Measurements from ENCODE around the gene FPR3. TPM values are rescaled to one million over a fixed set of nuclear protein-coding genes. Genes with fewer than 3 reads are reported as not detected.

Gene FPR3
- total and polyA plus RNA-seq, 2 donors (not counting 3 experiments of a cell fraction or from before 2014, with no cell fraction given), result not detected

DNA sequence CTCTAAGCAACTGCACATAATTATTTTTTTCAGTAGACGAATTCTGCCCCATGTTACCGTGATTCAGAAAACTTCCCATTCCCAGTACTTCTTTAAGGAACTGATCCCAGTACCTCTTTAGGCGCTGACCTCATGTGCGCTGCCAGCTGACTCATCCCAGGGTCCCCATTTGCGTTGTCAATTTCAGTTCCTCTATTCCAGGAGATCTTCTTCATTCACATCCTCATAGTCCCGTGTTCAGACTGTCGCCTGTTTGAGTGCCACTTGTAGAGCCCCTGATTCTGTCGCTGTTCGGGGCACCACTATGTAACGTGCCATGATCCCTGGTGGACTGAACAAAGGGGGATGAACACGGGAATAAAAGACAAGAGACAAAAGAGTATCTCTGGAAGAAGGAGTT, 16.4 kb downstream of the FPR3 start:
- intact Hi-C loops (cut with micrococcal nuclease), result no loop called here
- H3K4me2 ChIP-seq (ENCODE audit: insufficient read depth, low read length), result no peak overlapping the region
- dilution Hi-C loops (cut with MboI; ENCODE audit: extremely low pct_ligation_motif_present, low sequenced_read_pairs), result no loop called here
- no peak for TF ChIP-seq MYC (IDR thresholded peaks at IDR 0.05; ENCODE audit: low read depth, low read length)
- TF ChIP-seq, protein P1, sequence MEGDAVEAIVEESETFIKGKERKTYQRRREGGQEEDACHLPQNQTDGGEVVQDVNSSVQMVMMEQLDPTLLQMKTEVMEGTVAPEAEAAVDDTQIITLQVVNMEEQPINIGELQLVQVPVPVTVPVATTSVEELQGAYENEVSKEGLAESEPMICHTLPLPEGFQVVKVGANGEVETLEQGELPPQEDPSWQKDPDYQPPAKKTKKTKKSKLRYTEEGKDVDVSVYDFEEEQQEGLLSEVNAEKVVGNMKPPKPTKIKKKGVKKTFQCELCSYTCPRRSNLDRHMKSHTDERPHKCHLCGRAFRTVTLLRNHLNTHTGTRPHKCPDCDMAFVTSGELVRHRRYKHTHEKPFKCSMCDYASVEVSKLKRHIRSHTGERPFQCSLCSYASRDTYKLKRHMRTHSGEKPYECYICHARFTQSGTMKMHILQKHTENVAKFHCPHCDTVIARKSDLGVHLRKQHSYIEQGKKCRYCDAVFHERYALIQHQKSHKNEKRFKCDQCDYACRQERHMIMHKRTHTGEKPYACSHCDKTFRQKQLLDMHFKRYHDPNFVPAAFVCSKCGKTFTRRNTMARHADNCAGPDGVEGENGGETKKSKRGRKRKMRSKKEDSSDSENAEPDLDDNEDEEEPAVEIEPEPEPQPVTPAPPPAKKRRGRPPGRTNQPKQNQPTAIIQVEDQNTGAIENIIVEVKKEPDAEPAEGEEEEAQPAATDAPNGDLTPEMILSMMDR (IDR thresholded peaks at IDR 0.05; ENCODE audit: extremely low read depth in 1 of 2, insufficient read depth in 1 of 2, low read depth in 1 of 2, low read length in 2 of 2), result no peak
- TF ChIP-seq, protein P2, sequence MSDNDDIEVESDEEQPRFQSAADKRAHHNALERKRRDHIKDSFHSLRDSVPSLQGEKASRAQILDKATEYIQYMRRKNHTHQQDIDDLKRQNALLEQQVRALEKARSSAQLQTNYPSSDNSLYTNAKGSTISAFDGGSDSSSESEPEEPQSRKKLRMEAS (IDR thresholded peaks at IDR 0.05; ENCODE audit: insufficient read depth, insufficient read length), result no peak
- no peak for TF ChIP-seq JUN (IDR thresholded peaks at IDR 0.05; ENCODE audit: borderline replicate concordance, insufficient read depth, insufficient read length, low read depth)
- TF ChIP-seq EZH2 (IDR thresholded peaks at IDR 0.05; ENCODE audit: borderline replicate concordance, low read depth, low read length, severe bottlenecking), result no peak
- TF ChIP-seq POLR2A (IDR thresholded peaks at IDR 0.05; ENCODE audit: low read depth, low read length), result no peak
- TF ChIP-seq GATA2 (IDR thresholded peaks at IDR 0.05; ENCODE audit: insufficient read depth, insufficient read length, low read depth, low read length), result no peak
- no peak for TF ChIP-seq POLR2AphosphoS5 (IDR thresholded peaks at IDR 0.05; ENCODE audit: insufficient read depth, low read depth, low read length)
- H3K27ac ChIP-seq (ENCODE audit: insufficient read depth, low read depth, low read length), result no peak overlapping the region
- no peaks in the 10 kb centered on the region for H3K36me3 ChIP-seq (ENCODE audit: control insufficient read depth in 2 of 2, extremely low read depth in 1 of 2, insufficient read depth in 2 of 2, low read length in 2 of 2)
- no peak overlapping the region for H3K9ac ChIP-seq (replicated peaks; ENCODE audit: extremely low read depth, insufficient read depth, low read length)
- DNase-seq (ENCODE audit: low read depth, low spot score) (no peak), FAIRE-seq (no peak)
- no TSS peak for BruUV-seq (replicated peaks)
- no peaks in the 10 kb centered on the region for H4K20me1 ChIP-seq (replicated peaks; ENCODE audit: control insufficient read depth, extremely low read depth, insufficient read depth, low read length)
- no peak overlapping the region for H3K4me3 ChIP-seq (replicated peaks in 1 of 3; ENCODE audit: insufficient read depth in 1 of 3, low read depth in 1 of 3, low read length in 3 of 3)
- ChIA-PET POLR2A (no interaction called here), CTCF (no interaction called here)
- no peaks in the 10 kb centered on the region for H3K27me3 ChIP-seq (ENCODE audit: control insufficient read depth in 2 of 2, insufficient read depth in 2 of 2, low read length in 2 of 2)
- no peaks in the 10 kb centered on the region for H3K9me3 ChIP-seq (replicated peaks; ENCODE audit: control insufficient read depth, insufficient read depth, low read length)
- H3K4me1 ChIP-seq (ENCODE audit: control insufficient read depth, extremely low read depth, insufficient read depth, low read length), result no peaks in the 10 kb centered on the region
- no peaks in the 10 kb centered on the region for H3K79me2 ChIP-seq (ENCODE audit: control insufficient read depth, insufficient read depth, low read length)
- no peaks in the 10 kb centered on the region for H3K9me1 ChIP-seq (replicated peaks; ENCODE audit: control insufficient read depth, extremely low read depth, insufficient read depth, low read length)
- no peak overlapping the region for H2AFZ ChIP-seq (ENCODE audit: low read depth, low read length)

Measured in endothelial cell of umbilical vein (primary cell).